ENCODE measurements around the gene CGB3.
"Not testable (repeated sequence)": the region's sequence is repeated elsewhere in the genome, so short reads cannot be mapped to it uniquely, and the experiment has no call there.

The CGB3 gene

DNA sequence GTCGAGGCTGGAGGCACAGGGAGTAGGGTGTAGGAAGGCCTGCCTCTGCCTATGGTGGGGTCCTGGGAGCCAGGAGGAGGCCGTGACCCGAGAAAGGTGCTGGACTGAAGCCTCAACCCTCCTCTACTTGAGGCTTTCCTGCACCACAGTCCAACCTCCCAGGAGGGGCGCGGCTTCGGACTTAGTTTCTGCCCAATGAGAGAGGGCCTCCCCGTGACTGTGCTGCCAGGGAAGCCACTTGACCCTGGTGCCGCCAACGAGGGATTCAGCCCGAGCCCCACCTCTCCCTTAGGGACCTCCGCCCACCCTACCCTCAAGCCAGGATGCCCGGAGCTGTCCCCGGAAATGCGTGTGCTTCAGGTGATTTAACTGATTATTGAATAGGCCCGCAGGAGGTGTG lies at the start of gene CGB3:
TSS of gene CGB3 (minus strand) at position 101 of the 400 bp plus-strand sequence. CDS start 362 bp downstream, outside the sequence.
- not testable (repeated sequence) for DNase-seq (ENCODE audit: low spot score)

DNA sequence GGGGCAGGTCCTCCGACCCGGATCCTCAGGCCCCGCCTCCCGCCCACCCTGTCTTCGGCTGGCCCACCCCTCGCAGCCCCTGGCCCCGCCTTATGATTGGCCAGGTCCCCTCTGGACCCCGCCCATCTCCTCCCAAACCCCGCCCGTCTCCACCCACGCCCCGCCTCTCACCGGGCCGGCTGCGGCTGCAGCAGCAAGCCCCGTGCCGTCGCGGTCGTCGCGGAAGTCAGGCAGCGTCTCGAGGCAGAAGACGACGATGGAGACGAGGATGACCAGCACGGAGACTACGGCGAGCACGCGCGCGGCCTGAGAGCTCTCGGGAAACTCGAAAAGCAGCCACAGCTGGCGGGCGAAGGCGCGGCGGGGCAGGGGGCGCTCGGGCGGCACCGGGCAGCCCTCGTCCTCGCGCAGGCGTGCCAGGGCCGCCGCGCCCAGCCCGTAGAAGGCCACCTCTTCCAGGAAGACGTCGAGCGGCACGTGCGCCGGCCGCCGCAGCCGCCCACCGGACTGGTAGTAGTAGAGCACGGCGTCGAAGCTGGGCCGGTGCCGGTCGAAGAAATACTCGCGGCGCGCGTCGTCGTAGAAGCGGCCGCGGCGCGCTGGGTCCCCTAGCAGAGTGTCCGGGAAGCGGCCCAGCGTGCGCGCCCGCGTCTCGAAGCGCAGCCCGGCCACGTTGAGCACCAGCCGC lies 47.9 kb upstream of the CGB3 start:
- peak; percentile 92 for DNase-seq (ENCODE audit: low spot score)

DNA sequence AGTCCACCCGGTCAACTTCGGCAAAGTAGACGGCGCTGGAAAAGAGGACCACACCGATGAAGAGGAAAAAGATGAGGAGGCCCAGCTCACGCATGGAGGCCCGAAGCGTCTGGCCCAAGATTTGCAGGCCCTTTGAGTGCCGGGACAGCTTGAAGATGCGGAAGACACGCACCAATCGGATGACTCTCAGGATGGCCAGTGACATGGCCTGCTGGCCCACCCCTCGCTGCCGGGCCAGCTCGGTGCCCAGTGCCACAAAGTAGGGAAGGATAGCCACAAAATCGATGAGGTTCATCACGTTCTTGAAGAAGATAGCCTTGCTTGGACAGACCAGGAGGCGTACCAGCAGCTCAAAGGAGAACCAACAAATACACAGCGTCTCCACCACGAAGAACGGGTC lies 46.3 kb upstream of the CGB3 start:
- no peak for DNase-seq (ENCODE audit: low spot score)

DNA sequence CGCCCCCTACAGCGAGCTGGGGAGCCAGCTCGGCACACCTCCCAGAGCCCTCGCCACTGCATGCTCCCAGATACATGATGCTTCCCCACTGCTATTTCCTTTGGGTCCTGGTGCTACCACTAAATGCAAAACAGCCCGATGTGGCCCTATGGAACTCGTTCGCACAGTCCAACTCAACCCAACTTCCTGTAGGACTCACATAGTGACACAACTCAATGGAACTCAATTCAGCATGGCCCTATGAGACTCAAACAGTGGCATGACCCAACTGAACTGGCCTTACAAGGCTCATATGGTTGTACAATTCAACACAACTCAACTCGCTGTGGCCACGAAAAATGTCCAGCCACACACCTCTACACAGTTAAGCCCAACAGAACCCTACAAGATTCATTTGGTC lies 44.9 kb upstream of the CGB3 start:
- DNase-seq (ENCODE audit: low spot score), result no peak

DNA sequence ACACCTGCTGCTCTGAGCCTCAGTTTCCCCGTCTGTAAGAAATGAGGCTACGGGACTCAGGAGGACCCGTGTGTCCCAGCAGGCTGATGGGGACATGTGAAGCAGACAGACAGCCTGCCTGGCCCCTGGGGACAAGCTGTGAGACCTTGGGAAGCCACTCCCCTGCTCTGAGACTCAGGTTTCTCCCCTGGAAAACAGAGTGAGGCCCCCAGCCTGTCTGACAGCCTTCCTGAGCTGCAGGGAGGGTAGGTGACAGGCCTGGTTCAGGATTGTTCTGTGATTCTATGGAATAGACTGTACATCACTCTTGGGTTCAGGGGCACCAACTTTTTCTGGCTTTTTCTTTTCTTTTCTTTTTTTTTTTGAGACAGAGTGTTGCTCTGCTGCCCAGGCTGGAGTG lies 43.4 kb upstream of the CGB3 start:
- no peak for DNase-seq (ENCODE audit: low spot score)

DNA sequence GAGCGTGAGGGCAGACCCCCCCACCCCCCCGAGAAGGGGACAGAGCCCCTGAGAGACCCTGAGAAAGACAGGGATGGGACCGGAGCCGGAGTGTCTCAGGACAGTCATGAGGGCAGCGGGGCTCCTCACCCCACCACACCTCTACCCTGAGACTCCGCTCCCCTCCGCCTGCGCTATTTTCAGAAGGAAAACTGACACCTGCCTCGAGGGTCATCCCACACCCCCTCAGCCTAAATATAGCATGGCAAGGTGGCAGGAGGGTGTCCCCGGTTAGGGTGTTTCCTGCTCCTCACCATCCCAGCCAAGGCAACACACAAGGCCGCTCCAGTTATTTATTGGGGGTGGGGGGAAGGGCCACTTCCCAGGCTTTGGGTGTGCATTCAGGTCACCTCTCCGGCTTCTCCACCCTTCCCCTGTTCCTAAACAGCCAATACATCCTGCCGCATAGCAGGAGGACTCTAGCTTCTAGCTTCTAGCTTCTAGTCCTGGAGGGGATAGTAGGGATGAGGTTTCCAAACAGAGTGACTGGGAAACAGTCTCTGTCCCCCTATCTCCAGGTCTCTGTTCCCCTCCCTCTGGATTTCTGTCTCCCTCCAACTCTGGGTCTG lies 41.9 kb upstream of the CGB3 start:
- no peak for DNase-seq (ENCODE audit: low spot score)

DNA sequence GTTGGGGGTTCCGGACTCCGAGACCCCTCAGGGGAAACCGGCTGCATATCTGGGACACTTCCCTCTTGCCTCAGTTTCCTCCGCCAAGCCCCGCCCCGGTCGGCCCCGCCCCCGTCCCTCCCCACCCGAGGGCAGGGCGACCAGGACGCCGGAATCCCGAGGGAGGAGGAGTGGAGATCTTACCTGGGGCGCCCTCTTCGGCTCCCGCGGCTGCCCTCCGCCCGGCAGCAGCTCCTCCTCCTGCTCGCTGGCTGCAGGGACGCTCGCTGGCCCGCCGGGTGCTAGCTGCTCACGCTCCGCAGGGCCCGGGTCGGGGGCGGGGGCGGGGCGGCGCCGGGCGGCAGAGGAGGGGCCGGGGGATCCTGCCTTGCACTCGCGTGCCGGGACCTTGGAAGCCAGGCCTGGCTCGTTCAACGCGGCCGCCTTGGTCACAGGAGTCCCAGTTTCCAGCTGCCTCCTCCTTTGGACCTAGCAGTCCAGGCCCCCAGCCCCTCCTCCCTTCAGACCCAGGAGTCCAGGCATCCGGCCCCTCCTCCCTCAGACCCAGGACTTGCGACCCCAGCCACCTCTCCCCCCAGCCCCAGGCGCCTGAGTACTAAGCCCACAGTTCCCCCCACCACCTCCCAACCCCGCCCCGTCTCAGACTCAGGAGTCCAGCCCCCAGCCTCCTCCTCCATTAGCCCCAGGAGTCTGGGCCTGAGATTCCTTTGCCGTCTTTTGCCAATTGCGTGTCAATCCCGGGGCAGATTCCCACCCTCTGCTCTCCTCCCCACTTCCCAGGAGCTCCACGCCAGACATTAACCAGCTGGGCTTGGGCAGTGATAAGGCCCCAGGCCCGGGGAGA lies 40.9 kb upstream of the CGB3 start, which contains the start of gene NTF4:
TSS of gene NTF4 (minus strand) at position 51 of the 844 bp plus-strand sequence. CDS start 2,821 bp downstream, outside the sequence.
- DNase-seq (ENCODE audit: low spot score), result peak; percentile 90

DNA sequence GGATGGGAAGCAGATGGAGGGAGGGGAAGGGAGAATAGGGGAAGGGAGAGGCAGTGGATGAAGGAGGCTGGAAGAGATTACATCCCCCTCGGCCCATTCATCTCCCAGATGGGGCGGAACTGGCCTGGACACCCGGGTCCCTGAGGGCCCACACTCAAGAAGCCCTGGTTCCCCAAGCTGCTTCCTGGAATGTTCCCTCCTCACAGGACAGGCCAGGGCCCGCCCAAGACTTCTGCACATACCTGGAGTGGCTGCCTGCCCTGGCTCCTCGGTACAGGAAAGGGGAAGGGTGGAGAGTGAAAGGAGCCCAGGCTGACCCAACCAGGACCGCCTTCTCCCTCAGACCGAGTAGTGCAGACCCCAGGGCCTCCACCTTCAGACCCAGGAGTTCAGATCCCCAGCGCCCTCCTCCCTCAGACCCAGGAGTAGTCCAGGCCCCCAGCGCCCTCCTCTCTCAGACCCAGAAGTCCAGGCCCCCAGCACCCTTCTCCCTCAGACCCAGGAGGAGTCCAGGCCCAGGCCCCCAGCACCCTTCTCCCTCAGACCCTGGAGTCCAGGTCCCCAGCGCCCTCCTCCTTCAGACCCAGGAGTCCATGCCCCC lies 40.0 kb upstream of the CGB3 start:
- peak; percentile 25 for DNase-seq (ENCODE audit: low spot score)

DNA sequence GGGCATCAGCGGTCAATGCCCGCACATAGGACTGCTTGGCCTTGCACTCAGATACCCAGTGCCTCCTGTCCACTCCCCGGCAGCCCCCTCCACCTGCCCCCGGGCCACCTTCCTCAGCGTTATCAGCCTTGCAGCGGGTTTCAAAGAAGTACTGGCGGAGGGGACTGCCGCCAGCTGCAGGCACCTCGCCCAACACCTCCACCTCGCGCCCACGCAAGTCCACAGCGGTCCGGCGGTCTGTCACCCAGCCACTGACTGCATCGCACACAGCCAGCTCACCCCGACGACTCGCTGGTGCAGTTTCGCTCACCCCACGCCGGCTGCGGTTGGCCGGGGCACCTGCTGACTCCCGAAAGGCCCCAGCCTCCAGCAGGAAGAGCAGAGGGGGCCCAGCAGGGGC lies 37.3 kb upstream of the CGB3 start:
- peak; percentile 4 for DNase-seq (ENCODE audit: low spot score)

DNA sequence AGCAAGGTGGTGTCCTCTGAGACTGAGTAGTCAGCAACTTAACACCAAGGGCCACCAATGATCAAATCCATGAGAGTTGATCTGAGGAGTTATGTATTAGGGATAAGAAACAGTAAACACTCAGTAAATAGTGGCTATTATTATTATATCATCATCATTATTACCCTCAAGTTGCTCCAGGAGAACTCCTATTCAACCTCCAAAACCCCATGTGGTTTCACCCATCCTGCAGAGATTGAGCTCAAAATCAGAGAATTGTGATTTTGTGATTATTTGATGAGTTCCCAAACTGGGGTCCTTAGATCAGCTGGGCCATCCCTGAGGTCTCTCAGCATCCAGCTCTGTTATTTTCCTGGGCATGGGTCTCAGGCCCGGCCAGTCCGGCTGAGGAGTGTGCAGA lies 36.9 kb upstream of the CGB3 start:
- DNase-seq (ENCODE audit: low spot score), result no peak

DNA sequence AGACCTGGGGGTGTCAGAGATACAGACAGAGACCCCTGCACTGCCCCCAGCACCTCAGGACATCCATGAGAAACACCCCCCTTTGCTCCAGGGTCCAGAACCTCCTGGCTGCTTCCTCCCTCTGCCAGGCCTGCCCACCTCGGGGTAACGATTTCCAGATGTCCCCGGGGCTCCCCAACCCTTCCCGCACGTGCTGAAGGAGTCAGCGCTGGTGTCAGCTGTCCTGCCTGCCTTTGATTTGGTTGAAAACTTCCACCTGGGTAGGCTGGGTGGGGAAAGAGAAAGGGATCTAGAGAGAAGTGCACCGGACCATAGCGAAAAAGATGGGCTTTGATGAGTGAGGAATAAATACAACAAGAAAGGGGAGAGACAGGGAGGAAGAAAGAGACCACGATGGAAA lies 34.9 kb upstream of the CGB3 start:
- peak; percentile 1 for DNase-seq (ENCODE audit: low spot score)

DNA sequence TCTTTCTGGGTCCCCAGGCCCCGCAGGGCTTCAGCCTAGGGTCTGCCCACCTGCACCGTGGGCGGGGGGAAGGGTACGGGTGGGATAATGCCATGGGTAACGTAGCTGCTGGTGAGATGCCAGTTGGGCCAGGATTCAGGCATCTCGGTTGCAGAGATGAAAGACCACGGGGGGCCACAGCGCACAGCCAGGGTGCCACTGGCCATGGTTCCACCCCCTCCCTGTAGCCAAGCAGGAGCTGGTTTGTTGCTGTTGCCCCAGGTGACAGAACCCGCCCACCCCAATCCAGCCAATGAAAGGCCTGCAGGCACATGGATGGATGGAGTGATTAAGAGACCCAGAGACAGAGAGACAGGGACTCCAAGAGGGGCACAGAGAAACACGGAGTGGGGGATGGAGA lies 34.4 kb upstream of the CGB3 start:
- DNase-seq (ENCODE audit: low spot score), result peak; percentile 56

DNA sequence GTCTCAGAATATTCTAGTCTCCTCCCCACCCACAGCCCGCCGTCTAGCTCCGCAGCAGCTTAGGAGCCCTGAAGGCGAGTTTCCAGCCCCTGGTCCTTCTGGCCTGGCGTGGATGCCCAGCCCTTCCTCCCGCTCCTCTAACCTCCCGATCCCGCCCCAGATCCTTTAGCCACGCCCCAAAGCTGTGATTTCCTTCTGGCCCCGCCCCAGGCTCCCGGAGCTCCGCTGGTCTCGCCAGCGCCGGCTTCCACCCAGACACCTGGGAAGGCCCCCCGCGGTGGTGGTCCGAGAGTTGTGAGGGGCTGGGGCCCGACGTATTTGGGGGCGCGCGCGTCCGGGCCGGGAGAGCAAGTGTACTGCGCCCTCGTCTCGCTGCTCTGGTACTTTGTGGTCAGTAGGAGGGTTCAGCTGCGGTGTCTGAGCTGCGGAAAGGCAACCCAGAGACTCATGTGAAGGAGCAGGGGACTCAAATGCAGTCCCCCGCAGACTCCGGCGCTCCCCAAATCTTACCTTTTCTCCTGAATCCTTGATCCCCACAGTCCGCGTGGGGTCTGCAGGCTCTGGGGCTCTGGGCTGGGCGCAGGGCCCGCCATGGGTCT lies 33.6 kb upstream of the CGB3 start, which contains the start of gene CGB7:
TSS of gene CGB7 (minus strand) at position 114 of the 599 bp plus-strand sequence. CDS start 2,374 bp downstream, outside the sequence.
- DNase-seq (ENCODE audit: low spot score), result peak; percentile 87

DNA sequence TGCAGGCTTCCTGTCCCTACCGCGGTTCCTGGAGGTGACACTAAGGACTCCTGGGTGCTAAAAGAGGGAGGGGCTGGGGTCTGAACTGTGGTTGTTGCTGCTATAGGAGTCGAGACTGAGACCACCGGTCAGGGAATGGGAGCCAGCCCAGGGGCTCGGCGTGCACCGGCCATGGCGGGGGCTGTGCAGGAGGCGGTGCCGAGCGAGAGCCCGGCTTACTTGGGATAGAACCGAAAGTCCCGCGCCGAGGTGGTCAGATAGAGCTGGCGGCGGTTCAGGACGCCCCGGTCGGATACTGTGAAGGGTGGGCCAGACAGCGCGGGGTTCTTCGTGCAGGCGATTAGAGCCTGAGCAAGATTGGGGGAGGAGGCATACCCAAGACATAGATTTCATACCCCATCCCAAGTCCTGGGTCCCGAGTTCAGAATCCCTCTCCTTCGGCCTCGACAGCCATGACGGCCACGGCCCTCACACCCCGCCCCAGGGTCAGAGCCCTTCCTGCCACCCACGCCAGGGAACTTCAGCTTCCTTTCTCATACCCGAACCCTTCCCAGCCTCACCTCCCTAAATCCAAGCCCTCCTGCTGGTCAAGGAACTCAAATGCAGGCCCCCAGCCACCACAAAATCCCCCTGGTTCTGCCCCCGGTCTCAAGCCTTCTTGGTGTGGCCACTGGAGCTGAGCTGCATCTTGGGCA lies 32.9 kb upstream of the CGB3 start:
- DNase-seq (ENCODE audit: low spot score), result peak; percentile 2

DNA sequence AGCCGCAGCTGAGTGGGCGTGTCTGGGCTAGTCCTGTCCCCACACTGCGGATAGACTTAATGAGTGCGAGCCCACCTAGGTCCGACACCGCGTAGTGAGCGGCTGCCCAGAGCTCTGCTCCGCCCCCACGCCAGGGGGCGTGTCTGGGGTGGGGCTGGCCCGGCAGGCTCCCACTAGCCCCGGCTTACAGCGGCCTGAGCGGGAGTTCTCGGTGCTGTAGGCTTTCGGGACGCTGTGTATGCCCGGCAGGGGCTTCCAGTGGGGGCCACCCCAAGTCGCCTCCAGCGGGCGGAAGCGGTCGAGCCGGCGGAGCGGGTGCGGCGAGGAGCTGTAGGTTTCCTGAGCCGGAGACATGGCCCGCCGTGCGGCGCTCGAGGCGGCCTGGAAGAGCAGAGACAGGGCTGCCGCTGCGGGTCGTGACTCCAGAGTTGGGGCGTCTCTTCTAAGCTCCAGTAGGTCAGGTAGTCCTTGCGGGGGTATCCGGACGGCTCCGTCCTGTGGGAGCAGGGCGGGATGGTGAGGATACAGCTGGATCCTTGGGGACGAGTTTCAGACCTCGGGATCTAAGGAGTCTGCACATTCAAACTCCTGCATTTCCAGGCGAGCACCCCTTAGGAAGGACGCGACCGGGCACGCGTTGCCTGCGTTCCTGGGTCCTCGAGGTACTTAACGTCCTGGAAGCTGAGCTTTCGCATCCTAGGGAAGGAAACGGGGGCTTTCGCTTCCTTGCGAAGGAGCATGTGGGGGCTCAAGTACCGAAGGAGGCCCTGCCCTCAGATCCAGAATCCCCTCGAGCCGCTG lies 32.2 kb upstream of the CGB3 start:
- DNase-seq (ENCODE audit: low spot score), result peak; percentile 91

DNA sequence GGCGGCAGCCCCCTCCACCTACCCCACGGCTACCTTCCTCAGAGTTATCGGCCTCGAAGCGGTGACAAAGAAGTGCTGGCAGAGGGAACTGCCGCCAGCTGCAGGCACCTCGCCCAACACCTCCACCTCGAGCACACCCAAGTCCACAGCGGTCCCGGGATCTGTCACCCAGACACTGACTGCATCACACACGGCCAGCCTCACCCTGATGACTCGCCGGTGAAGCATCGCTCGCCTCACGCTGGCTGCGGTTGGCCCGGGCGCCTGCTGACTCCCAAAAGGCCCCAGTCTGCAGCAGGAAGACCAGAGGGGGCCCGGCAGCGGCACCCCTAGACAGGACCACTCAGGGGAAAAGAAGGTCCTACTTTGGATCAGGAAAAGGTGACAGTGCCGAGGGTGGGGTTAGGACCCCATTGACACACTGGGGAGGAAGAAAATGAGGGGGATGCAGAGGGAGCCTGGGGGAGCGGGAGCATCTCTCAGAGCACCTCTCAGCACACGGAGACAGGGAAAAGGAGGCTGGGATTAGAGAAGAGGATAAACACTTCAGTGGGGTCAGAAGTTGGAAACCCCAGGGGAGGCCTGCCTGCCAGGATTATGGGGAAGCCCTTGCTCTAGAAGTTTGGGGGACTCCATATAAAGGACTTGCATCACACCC lies 26.4 kb upstream of the CGB3 start:
- not testable (repeated sequence) for DNase-seq (ENCODE audit: low spot score)

DNA sequence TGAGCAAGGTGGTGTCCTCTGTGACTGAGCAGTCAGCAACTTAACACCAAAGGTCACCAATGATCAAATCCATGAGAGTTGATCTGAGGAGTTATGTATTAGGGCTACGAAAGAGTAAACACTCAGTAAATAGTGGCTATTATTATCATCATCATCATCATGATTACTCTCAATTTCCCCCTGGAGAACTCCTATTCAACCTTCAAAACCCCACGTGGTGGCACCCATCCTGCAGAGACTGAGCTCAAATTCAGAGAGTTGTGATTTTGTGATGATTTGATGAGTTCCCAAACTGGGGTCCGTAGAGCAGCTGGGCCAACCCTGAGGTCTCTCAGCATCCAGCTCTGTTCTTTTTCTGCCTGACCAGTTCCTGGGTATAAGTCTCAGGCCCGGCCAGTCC lies 25.7 kb upstream of the CGB3 start:
- DNase-seq (ENCODE audit: low spot score), result not testable (repeated sequence)

DNA sequence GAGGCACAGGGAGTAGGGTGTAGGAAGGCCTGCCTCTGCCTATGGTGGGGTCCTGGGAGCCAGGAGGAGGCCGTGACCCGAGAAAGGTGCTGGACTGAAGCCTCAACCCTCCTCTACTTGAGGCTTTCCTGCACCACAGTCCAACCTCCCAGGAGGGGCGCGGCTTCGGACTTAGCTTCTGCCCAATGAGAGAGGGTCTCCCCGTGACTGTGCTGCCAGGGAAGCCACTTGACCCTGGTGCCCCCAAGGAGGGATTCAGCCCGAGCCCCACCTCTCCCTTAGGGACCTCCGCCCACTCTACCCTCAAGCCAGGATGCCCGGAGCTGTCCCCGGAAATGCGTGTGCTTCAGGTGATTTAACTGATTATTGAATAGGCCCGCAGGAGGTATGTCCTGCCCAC lies 24.9 kb upstream of the CGB3 start, which contains the start of gene CGB8:
TSS of gene CGB8 (minus strand) at position 101 of the 400 bp plus-strand sequence. CDS start 372 bp downstream, outside the sequence.
- DNase-seq (ENCODE audit: low spot score), result not testable (repeated sequence)

DNA sequence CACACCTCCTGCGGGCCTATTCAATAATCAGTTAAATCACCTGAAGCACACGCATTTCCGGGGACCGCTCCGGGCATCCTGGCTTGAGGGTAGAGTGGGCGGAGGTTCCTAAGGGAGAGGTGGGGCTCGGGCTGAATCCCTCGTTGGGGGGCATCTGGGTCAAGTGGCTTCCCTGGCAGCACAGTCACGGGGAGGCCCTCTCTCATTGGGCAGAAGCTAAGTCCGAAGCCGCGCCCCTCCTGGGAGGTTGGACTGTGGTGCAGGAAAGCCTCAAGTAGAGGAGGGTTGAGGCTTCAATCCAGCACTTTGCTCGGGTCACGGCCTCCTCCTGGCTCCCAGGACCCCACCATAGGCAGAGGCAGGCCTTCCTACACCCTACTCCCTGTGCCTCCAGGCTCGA lies 19.4 kb upstream of the CGB3 start, which contains the start of gene CGB5:
TSS of gene CGB5 (plus strand) at position 301 of the 400 bp plus-strand sequence. CDS start 362 bp downstream, outside the sequence.
- not testable (repeated sequence) for DNase-seq (ENCODE audit: low spot score)
